WI38 (cell line): ENCODE measurements around the gene CTNNA2.

Source experiments
- H3K4me3 ChIP-seq: 2 replicates; pipeline ENCODE4 v1.5.1; 2011; ENCODE audit warnings: low read depth, mild to moderate bottlenecking, control low read depth, low read length
- TF ChIP-seq, protein P1 (sequence below): IDR thresholded peaks from 2 replicates; pipeline ENCODE4 v1.5.1; 2012; ENCODE audit warnings: low read depth, mild to moderate bottlenecking, control low read depth, low read length

CTNNA2 gene

DNA sequence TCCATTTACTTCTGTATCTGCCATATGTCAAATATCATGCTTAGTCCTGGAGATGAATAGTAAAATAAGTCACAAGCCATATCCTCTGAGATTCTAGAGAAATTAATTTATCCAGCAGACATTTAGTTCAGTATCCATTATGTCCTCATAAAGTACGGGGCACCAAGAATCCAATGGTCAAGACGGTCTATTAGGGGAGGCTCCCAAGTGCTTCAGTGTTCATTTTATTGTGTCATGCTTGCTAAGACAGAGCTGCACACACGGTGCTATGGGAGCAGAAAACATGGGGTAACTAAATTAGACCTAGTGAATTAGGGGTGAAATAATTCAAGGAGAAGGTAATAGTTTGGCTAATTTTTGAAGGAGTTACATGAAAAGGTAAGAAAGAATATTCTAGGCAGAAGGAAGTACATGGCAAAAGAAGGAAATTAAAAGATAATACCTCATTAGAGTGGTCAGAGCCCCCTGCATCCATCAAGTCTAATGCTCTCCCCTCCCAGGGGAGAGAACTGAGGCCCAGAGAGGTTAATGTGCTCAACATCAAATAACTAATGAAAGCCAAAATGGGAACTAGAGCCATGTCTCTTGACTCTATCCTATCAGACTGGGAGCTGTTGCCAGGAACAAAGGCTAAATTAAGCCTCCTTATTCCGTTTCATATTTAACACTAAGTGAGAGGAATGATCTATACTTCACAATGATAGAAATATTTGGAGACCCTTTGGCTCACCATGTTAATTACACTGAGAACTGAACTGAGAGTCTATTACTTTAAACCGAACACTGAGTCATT lies 433.0 kb downstream of the CTNNA2 start:
- TF ChIP-seq, protein P1, sequence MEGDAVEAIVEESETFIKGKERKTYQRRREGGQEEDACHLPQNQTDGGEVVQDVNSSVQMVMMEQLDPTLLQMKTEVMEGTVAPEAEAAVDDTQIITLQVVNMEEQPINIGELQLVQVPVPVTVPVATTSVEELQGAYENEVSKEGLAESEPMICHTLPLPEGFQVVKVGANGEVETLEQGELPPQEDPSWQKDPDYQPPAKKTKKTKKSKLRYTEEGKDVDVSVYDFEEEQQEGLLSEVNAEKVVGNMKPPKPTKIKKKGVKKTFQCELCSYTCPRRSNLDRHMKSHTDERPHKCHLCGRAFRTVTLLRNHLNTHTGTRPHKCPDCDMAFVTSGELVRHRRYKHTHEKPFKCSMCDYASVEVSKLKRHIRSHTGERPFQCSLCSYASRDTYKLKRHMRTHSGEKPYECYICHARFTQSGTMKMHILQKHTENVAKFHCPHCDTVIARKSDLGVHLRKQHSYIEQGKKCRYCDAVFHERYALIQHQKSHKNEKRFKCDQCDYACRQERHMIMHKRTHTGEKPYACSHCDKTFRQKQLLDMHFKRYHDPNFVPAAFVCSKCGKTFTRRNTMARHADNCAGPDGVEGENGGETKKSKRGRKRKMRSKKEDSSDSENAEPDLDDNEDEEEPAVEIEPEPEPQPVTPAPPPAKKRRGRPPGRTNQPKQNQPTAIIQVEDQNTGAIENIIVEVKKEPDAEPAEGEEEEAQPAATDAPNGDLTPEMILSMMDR = no peak
- H3K4me3 ChIP-seq = no peak overlapping the region

DNA sequence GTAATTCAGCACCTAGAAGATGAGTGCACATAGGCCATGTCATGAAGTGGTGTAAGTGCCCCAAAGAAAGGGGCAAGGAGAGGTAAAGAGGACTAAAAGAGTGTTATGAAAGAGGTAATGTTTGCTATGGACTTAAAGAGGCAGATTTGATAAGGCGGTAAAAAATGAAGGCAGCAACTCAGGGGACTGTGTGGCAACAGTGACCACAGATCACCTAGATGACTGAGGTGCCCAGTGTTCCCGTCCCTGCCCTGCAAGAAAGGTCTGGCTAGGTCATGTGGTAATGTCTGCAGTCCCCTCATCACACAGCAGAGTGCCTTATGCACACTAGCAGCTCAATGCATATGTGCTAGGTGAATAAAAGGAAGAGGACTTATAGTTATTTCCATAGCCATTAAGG lies 434.9 kb downstream of the CTNNA2 start:
- TF ChIP-seq, protein P1 = no peak

DNA sequence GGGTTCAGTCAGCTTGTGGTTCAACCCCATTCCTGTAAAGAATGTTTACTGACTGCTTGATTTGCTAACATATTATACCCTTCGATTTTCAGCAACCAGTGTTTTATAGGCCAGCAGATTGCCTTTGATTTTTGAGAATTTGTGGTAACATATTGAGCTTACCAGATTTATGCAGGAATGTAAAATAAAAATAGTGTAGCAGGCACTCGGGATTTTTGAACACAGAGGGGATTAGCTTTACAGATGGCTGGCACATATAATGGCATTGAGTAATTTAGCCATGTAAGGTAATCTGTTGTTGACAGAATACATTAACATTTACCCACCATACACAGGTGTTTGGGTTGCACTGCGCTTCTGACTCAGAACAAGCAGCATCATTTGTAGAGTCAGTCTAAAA lies 437.7 kb downstream of the CTNNA2 start:
- no peak overlapping the region for H3K4me3 ChIP-seq
- TF ChIP-seq, protein P1 = no peak

More for the DNA sequence above, 434.9 kb downstream of the CTNNA2 start:
- no peak overlapping the region for H3K4me3 ChIP-seq

DNA sequence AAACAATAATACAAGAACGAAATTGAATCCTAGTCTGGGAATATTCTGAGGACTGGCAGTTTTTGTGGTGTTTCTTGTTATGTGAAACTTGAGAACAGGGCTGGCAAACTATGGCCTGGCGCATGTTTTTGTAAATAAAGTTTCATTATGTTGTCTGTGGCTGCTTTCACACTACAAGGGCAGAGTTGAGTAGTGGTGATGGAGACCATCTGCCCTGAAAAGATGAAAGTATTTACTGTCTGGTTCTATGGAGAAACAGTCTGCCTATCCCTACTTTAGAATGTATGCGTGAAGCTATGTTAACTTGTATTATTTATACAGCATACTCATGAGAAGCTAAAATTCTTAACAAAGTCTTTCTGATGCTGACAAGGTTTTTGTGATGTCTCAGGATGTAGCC lies 439.8 kb downstream of the CTNNA2 start:
- TF ChIP-seq, protein P1 = no peak
- H3K4me3 ChIP-seq = no peak overlapping the region

DNA sequence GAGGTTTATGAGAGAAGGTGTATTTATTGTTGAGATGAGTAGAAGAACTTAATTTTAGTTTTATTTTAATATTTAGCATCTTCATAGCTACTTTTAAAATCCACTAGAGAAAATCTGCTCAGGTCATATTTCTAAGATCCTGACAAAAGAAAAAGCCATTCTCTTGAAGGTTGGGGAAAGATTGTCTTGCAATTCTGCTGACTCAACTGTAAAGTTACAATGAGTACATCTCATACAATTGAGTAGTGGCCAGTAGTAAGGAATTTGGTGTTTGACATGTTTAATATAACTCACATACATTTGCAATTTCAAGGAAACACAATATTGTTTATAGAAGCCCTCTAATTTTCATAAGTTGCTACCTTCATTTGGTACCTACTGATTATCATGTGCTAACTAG lies 447.2 kb downstream of the CTNNA2 start:
- TF ChIP-seq, protein P1 = no peak
- no peak overlapping the region for H3K4me3 ChIP-seq

DNA sequence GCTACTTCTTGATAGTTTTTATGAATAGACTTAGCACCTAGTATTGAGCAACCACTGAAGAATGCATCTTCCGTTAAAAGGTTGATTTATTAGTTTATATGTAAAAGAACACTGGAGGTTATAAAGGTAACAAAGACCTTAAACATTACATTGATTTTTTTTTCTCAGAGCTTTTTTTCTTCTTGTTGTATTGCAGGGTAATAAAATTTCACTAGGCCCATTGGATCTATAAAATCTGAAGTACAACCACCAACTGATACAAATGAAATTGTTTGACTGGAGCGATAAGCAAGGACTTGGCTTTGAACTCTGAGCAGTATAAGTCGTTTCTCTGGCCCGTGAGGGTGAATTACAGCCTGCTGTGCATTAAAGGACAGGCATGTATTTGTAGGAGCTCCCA lies 447.7 kb downstream of the CTNNA2 start:
- H3K4me3 ChIP-seq = no peak overlapping the region
- TF ChIP-seq, protein P1 = no peak

DNA sequence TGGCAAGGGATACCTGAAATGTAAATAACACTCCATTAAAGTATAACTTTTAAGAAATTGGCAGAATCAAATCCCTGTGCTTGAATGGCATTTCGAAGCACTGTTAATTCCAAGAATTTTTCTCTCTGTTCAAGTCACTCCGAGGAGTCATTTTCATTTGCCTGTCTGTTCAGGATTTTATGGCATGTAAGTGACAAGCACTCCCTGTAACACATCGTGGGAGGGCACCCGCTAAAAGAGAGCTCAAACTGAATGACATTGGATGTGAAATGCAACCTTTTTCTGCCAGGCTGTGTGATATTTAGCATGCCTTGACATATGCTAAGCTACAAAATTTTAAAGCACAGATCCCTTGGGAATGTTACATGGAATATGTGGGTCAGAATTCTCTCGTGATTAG lies 452.1 kb downstream of the CTNNA2 start:
- TF ChIP-seq, protein P1 = no peak
- H3K4me3 ChIP-seq = no peak overlapping the region
